ENCODE results near the gene TGOLN2.

GRCh38 chr2:85347599-85347998, 19.8 kb upstream of the TGOLN2 start:
- TF ChIP-seq POLR2A (IDR thresholded peaks at IDR 0.05; ENCODE audit: extremely low read depth, insufficient read length) = no peak
- no peak for TF ChIP-seq MAX (IDR thresholded peaks at IDR 0.05; ENCODE audit: low read depth, low read length)
